ENCODE results near the gene IGSF22. TPM values are rescaled to one million over a fixed set of nuclear protein-coding genes. Genes with fewer than 3 reads are reported as not detected.
A peak's percentile ranks its signal among the peaks of the same experiment; 100 is the strongest.

The IGSF22 gene
- total RNA-seq, 2 experiments from 2014 or later, result 1.1 to 1.3 TPM

- Mint-ChIP-seq H3K9me3 (no peaks in the 10 kb centered on the region), H3K27me3 (peaks cover 9% of the 10 kb centered on the region), H3K4me1 (no peaks in the 10 kb centered on the region), H3K4me3 (no peak overlapping the region), H3K36me3 (no peaks in the 10 kb centered on the region), H3K27ac (no peak overlapping the region)
- DNase-seq, result no peak
These were observed 30.9 kb upstream of the IGSF22 start for GRCh38 chr11:18756889-18757288.

GRCh38 chr11:18754308-18754707 is 28.3 kb upstream of the IGSF22 start:
- Mint-ChIP-seq H3K36me3 (no peaks in the 10 kb centered on the region), H3K27ac (no peak overlapping the region), H3K4me1 (no peaks in the 10 kb centered on the region), H3K27me3 (peaks cover 11% of the 10 kb centered on the region), H3K4me3 (no peak overlapping the region), H3K9me3 (no peaks in the 10 kb centered on the region)
- DNase-seq, result peak; percentile 19

- no peaks in the 10 kb centered on the region for H3K4me1 Mint-ChIP-seq
- no peaks in the 10 kb centered on the region for H3K9me3 Mint-ChIP-seq
- H3K27me3 Mint-ChIP-seq, result peaks cover 11% of the 10 kb centered on the region
These were observed 26.5 kb upstream of the IGSF22 start for GRCh38 chr11:18752502-18752901.

GRCh38 chr11:18750944-18751343 is 25.0 kb upstream of the IGSF22 start:
- H3K27me3 Mint-ChIP-seq, result peaks cover 11% of the 10 kb centered on the region

More at GRCh38 chr11:18752502-18752901, 26.5 kb upstream of the IGSF22 start:
- Mint-ChIP-seq H3K36me3 (no peaks in the 10 kb centered on the region), H3K4me3 (no peak overlapping the region), H3K27ac (no peak overlapping the region)
- no peak for DNase-seq

DNA sequence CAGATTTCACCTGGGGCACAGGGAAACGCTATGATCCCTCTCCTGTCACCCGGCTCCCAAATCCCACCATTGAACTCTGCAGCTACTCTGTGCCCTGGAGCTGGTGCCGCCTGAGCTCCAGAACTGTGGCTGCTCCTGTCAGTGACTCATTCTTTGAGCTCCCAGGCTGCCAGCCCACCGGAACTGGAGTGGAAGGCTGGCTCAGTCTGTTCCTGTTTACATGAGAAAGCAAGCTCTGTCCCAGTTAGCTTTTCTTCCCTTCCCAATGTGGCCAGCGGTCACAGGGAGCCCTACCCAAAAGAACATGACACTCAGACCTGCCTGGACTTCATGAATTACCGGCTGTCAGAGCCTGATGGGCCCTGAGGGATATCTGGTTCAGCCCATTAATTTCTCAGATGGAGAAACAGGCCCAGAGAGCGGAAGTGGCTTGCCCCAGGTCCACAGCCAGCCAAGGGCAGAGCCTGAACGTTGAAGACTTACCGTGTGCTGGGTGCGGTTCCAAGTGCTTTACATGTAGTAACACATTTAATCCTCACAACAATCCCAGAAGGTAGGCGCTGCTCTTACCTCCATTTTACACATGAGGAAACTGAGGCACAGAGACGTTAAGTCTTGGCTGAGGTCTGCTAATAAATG is 23.8 kb upstream of the IGSF22 start:
- Mint-ChIP-seq H3K4me1 (no peaks in the 10 kb centered on the region), H3K4me3 (no peak overlapping the region), H3K36me3 (no peaks in the 10 kb centered on the region), H3K27ac (no peak overlapping the region), H3K9me3 (no peaks in the 10 kb centered on the region), H3K27me3 (peaks cover 11% of the 10 kb centered on the region)
- no peak for DNase-seq

More at GRCh38 chr11:18750944-18751343, 25.0 kb upstream of the IGSF22 start:
- Mint-ChIP-seq H3K9me3 (no peaks in the 10 kb centered on the region), H3K4me1 (no peaks in the 10 kb centered on the region), H3K4me3 (no peak overlapping the region), H3K27ac (no peak overlapping the region), H3K36me3 (no peaks in the 10 kb centered on the region)
- DNase-seq, result no peak

DNA sequence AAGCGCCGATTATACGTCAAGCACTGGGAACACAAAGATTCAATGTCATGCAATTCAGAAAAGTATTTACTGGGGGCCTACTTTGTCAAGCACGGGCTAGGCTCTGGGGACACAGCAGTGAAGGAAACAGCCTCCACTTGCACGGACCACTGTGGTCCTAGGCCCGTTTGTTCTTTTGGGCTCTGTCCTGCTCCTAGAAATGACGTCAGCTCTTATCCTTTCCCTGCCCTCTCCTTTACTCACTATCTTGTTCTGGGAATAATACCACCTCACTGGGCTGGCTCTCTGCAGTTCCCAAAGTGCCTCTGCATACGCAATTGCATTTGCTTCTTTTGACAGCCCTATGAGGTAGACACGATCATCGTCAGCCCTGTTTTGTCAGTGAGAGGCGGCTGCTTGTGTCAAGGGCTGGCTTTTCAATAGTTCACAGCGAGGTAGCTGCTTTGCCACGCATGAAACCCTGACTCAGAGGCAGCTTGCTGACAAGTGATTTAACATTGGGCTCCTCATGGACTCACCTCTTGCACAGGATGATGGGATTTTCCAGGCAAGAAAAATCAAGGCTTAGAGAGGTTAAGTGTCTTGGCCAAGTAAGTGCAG is 22.9 kb upstream of the IGSF22 start:
- DNase-seq, result no peak
- Mint-ChIP-seq H3K27me3 (peaks cover 10% of the 10 kb centered on the region), H3K4me1 (no peaks in the 10 kb centered on the region), H3K9me3 (no peaks in the 10 kb centered on the region), H3K4me3 (no peak overlapping the region), H3K27ac (no peak overlapping the region), H3K36me3 (no peaks in the 10 kb centered on the region)

DNA sequence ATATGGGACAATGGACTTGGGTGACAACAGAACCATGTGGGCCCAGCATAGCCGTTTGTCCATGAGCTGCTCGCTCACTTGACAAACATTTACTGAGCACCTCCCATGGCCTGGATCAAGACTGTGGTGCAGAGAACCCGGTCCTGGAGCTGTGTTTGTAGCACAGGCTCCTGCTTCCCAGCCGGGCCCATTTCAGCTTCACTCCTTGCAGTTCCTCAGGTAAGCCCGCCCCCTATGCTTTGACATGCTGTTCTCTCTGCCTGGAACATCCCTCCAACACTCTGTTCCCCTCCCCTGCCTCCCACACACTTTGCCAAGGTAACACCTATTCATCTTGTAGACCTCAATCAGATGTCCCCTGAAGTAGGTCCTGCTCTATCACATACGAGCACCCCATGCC is 19.3 kb upstream of the IGSF22 start:
- no peaks in the 10 kb centered on the region for H3K9me3 Mint-ChIP-seq
- H3K27me3 Mint-ChIP-seq, result no peaks in the 10 kb centered on the region
- no peak overlapping the region for H3K27ac Mint-ChIP-seq
- H3K36me3 Mint-ChIP-seq, result no peaks in the 10 kb centered on the region
- no peak for DNase-seq
- no peaks in the 10 kb centered on the region for H3K4me1 Mint-ChIP-seq
- no peak overlapping the region for H3K4me3 Mint-ChIP-seq

DNA sequence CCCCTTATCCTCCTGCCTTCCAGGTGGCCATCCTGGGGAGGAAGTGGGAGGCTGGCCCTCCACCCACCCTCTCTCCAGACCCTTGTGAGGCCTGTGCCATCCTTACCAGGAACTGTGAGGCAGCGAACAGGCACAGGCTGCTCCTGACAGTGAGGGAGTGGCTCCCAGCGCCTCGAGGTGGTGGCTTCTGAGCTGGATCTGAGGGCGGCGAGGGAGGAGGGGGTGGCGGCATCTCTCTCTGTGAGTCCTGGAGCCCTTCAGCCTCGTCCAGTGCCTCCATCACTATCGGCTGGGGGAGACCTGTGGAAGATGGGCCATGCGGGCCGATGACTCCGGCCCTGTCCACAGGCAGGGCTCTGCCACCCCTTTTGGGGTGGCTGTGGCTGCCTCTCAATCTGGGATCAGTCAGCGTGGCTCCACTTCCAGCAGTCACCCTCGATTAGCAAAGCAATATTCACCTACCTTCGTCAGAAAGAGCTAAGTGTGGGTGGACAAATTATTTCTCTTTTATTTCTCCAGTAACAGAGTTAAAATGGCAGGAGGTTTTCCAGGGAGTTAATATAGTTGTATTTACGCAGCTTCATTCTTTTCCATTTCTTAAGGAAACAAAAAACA is 18.0 kb upstream of the IGSF22 start:
- H3K4me3 Mint-ChIP-seq, result no peak overlapping the region
- no peaks in the 10 kb centered on the region for H3K4me1 Mint-ChIP-seq
- no peak overlapping the region for H3K27ac Mint-ChIP-seq
- H3K36me3 Mint-ChIP-seq, result no peaks in the 10 kb centered on the region
- no peaks in the 10 kb centered on the region for H3K27me3 Mint-ChIP-seq
- no peaks in the 10 kb centered on the region for H3K9me3 Mint-ChIP-seq
- DNase-seq, result no peak

DNA sequence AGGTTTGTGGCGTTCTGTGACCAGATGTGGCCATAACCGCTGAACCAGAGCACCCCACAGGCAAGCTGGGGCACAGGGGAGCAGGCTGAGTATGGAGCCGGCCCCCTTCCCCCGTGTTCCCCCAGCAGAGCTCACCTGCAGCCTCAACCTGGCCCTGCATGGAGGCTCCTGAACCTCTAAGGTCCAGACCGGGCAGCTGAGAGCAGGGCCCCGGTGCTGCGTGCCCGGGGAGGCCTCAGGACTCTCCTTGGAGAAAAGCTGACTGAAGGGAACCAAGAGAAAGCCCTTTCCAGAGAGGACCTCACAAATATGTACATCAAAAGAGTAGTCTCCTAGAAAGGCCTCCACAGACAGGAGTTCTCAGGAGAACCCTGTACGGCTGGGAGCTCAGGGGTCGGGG is 17.4 kb upstream of the IGSF22 start:
- Mint-ChIP-seq H3K4me3 (no peak overlapping the region), H3K27ac (no peak overlapping the region), H3K36me3 (no peaks in the 10 kb centered on the region), H3K4me1 (no peaks in the 10 kb centered on the region), H3K9me3 (no peaks in the 10 kb centered on the region), H3K27me3 (no peaks in the 10 kb centered on the region)
- no peak for DNase-seq

GRCh38 chr11:18741783-18742182 is 15.8 kb upstream of the IGSF22 start:
- no peak overlapping the region for H3K27ac Mint-ChIP-seq
- H3K27me3 Mint-ChIP-seq, result no peaks in the 10 kb centered on the region
- no peak overlapping the region for H3K4me3 Mint-ChIP-seq
- no peaks in the 10 kb centered on the region for H3K36me3 Mint-ChIP-seq
- H3K4me1 Mint-ChIP-seq, result no peaks in the 10 kb centered on the region
- no peak for DNase-seq
- H3K9me3 Mint-ChIP-seq, result no peaks in the 10 kb centered on the region

DNA sequence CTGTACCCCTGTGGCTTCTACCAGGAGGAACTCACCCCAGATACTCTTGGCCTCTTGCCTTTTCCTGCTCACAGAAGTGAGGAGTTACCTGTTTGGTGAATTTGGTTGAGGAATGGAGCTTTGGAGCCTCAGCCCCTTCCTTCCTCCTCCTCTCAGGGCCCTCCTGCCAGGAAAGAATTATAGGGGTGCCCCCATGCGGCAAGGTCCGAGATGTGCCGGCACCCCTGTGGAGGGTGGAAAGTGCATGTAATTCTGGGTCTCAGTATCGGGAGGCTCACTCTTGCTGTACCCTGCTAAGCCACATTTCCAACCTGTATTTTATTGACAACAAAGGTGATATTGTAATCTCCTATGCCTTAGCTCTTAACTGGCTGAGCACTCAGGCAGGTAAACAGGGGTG is 13.7 kb upstream of the IGSF22 start:
- no peaks in the 10 kb centered on the region for H3K27me3 Mint-ChIP-seq
- no peaks in the 10 kb centered on the region for H3K9me3 Mint-ChIP-seq
- no peaks in the 10 kb centered on the region for H3K36me3 Mint-ChIP-seq
- H3K4me3 Mint-ChIP-seq, result no peak overlapping the region
- no peak for DNase-seq
- H3K4me1 Mint-ChIP-seq, result no peaks in the 10 kb centered on the region
- H3K27ac Mint-ChIP-seq, result no peak overlapping the region

GRCh38 chr11:18737642-18738041 is 11.7 kb upstream of the IGSF22 start:
- H3K27me3 Mint-ChIP-seq, result no peaks in the 10 kb centered on the region
- no peak overlapping the region for H3K4me3 Mint-ChIP-seq
- H3K9me3 Mint-ChIP-seq, result no peaks in the 10 kb centered on the region
- H3K27ac Mint-ChIP-seq, result no peak overlapping the region
- no peak for DNase-seq
- H3K4me1 Mint-ChIP-seq, result no peaks in the 10 kb centered on the region
- H3K36me3 Mint-ChIP-seq, result no peaks in the 10 kb centered on the region

DNA sequence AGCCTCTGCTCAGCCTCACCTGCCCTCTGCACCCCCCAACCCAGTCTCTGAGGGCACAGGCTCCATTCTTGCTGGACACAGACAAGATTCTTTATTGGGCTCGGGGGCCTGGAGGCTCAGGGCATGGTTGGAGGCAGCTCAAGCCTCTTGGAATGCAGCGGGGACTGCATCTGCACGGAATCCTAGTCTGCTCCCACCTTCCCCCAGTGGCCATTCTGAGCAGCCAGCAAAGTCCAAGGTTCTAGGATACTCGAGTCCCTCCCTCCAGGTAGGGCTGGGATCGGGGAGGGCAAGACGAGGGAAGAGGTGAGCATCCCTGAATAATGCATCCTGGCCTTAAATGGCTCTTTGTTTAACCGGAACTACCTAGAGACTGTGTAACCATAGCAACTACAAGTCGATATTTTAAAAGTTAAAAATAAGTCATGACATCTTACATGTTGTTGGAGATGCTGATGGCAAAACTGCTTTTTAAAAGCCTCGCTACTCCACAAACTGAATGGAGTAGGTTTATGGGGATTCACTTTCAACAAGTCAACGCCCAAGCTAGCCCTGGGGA is 10.7 kb upstream of the IGSF22 start:
- DNase-seq, result no peak
- peaks cover 2% of the 10 kb centered on the region for H3K4me1 Mint-ChIP-seq
- no peaks in the 10 kb centered on the region for H3K36me3 Mint-ChIP-seq
- no peak overlapping the region for H3K27ac Mint-ChIP-seq
- H3K27me3 Mint-ChIP-seq, result no peaks in the 10 kb centered on the region
- no peak overlapping the region for H3K4me3 Mint-ChIP-seq
- H3K9me3 Mint-ChIP-seq, result no peaks in the 10 kb centered on the region

GRCh38 chr11:18733202-18733601 is 7.2 kb upstream of the IGSF22 start:
- no peaks in the 10 kb centered on the region for H3K36me3 Mint-ChIP-seq
- H3K27me3 Mint-ChIP-seq, result no peaks in the 10 kb centered on the region
- no peak overlapping the region for H3K4me3 Mint-ChIP-seq

DNA sequence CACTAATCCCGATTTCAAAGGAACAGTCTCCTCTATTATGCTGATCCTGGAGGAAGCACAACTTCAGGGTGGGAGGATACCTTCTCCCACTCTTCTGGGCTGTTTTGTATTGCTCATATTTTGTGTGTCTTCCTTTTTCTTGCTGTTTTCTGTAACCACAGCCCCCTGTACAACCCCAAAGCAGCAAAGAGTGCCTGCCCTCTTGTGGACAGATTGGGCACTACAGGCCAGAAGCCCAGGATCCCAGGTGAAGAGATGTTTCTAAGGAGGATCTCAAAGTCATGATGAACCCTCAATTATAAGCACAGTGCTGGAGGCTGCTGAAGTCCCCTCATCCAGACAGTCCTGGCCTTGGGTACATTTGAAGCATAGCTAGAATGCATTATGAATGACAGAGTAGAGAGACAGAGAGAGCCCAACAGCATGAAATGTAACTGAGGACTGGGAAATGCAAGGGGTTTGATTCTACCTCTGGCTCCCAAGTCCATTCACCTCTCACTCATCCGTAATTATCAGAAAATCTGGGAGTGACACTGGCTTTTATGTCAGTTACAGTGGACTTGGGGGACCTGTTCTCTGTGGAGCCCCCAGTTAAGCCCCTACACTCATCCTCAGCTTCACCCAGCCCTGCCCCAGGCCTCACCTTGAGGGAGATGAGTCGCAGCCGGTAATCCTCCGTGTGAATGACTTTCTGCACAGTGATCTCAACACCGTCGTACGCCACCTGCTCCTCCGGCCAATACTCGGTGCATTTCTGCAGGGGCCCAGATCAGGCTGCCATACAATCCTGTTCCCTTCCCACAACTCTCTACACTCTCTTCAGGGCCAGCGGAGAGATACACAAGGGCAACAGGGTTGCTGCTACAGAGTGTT is 6.2 kb upstream of the IGSF22 start:
- no peak overlapping the region for H3K4me3 Mint-ChIP-seq
- no peaks in the 10 kb centered on the region for H3K36me3 Mint-ChIP-seq
- H3K4me1 Mint-ChIP-seq, result peaks cover 8% of the 10 kb centered on the region
- no peaks in the 10 kb centered on the region for H3K27me3 Mint-ChIP-seq
- H3K27ac Mint-ChIP-seq, result no peak overlapping the region
- no peaks in the 10 kb centered on the region for H3K9me3 Mint-ChIP-seq
- peak; percentile 63 for DNase-seq

More at GRCh38 chr11:18733202-18733601, 7.2 kb upstream of the IGSF22 start:
- Mint-ChIP-seq H3K4me1 (peaks cover 4% of the 10 kb centered on the region), H3K9me3 (no peaks in the 10 kb centered on the region), H3K27ac (no peak overlapping the region)
- no peak for DNase-seq
